Suprapubic skin (tissue), 4 donors: ENCODE data around the gene DIAPH3. TPM values are rescaled to one million over a fixed set of nuclear protein-coding genes. Genes with fewer than 3 reads are reported as not detected.

ENCODE experiments used
- DNase-seq, 2 donors: peaks; one replicate each; pipeline ENCODE4 v3.0.0-alpha.2; 2019; ENCODE audit warnings: low spot score in 2 of 2
- H3K27ac ChIP-seq: fragments of 200-600 bp; sonication (generic); one replicate; pipeline ENCODE4 v1.5.1; 2019
- H3K27me3 ChIP-seq: fragments of 200-600 bp; sonication (generic); one replicate; pipeline ENCODE4 v1.5.1; 2019
- H3K36me3 ChIP-seq: fragments of 200-600 bp; sonication (generic); one replicate; pipeline ENCODE4 v1.5.1; 2019
- H3K4me1 ChIP-seq: fragments of 200-600 bp; sonication (generic); one replicate; pipeline ENCODE4 v1.5.1; 2019
- H3K4me3 ChIP-seq: fragments of 200-600 bp; sonication (generic); one replicate; pipeline ENCODE4 v1.5.1; 2019; ENCODE audit warnings: mild to moderate bottlenecking
- H3K9me3 ChIP-seq: fragments of 200-600 bp; sonication (generic); one replicate; pipeline ENCODE4 v1.5.1; 2019
- EP300 ChIP-seq: sonication (generic); formaldehyde crosslinking; IDR thresholded peaks from one replicate; pipeline ENCODE4 v1.6.1; 2017; ENCODE audit warnings: antibody characterized with exemption
- POLR2A ChIP-seq, 2 donors: fragments of 450-650 bp; IDR thresholded peaks; one replicate each; pipeline ENCODE4 v1.6.1; 2017; ENCODE audit warnings: antibody characterized with exemption in 2 of 2, mild to moderate bottlenecking in 2 of 2, moderate library complexity in 2 of 2
- POLR2AphosphoS5 ChIP-seq, 3 donors: sonication (generic); formaldehyde crosslinking; IDR thresholded peaks; one replicate each; pipeline ENCODE4 v1.6.1; 2017; ENCODE audit warnings: antibody characterized with exemption in 3 of 3
- WGBS: methylation state at CpG from one replicate; pipeline ENCODE4 v1.1.5; 2018; 5-methylcytosine and 5-hydroxymethylcytosine counted together
- total RNA-seq, 4 donors: library from RNA; depleted of rRNA; stranded (reverse); fragments of >200 nt; gene quantifications; one replicate each; pipeline ENCODE4 v1.1.0, GENCODE V29; 2016
- TF ChIP-seq, protein P1 (sequence below), 2 donors: fragments of 200-600 bp in 1 of 2; fragments of 450-650 bp in 1 of 2; sonication (generic) in 1 of 2; IDR thresholded peaks; one replicate each; pipeline ENCODE4 v1.5.1; 2016 to 2019; ENCODE audit warnings: antibody characterized with exemption in 2 of 2, mild to moderate bottlenecking in 1 of 2, moderate library complexity in 1 of 2

The DIAPH3 gene
- total RNA-seq, 4 donors from 2014 or later: 0.93 to 3.0 (median 2.3) TPM

DNA sequence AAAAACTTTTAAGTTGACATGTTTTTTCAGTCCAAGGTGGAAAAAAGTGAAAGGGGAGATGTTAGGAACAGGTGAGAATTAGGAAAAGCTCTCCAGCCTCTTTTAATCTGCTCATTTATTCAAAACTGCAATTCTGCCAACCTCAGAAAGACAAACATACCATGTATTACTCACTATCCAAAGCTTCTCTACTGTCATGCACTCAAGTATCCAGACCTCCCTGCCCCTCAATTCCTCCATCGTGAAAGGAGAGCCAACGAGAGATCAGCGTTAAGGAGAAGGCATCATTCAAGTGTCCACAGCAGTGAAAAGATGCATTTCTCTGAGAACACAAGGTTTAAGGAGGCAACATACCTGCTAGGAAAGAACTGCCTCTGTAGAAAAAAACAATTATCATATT is 24.5 kb downstream of the DIAPH3 start:
- no peaks in the 10 kb centered on the region for H3K4me1 ChIP-seq
- no peak overlapping the region for H3K27ac ChIP-seq
- no peak for TF ChIP-seq POLR2A (IDR thresholded peaks at IDR 0.05)
- TF ChIP-seq POLR2AphosphoS5 (IDR thresholded peaks at IDR 0.05): no peak
- TF ChIP-seq, protein P1, sequence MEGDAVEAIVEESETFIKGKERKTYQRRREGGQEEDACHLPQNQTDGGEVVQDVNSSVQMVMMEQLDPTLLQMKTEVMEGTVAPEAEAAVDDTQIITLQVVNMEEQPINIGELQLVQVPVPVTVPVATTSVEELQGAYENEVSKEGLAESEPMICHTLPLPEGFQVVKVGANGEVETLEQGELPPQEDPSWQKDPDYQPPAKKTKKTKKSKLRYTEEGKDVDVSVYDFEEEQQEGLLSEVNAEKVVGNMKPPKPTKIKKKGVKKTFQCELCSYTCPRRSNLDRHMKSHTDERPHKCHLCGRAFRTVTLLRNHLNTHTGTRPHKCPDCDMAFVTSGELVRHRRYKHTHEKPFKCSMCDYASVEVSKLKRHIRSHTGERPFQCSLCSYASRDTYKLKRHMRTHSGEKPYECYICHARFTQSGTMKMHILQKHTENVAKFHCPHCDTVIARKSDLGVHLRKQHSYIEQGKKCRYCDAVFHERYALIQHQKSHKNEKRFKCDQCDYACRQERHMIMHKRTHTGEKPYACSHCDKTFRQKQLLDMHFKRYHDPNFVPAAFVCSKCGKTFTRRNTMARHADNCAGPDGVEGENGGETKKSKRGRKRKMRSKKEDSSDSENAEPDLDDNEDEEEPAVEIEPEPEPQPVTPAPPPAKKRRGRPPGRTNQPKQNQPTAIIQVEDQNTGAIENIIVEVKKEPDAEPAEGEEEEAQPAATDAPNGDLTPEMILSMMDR (IDR thresholded peaks at IDR 0.05): no peak
- no peak for TF ChIP-seq EP300
- no peaks in the 10 kb centered on the region for H3K36me3 ChIP-seq
- WGBS: 90% methylated on average over 3 of the region's 3 CpGs
- no peaks in the 10 kb centered on the region for H3K9me3 ChIP-seq
- no peak overlapping the region for H3K4me3 ChIP-seq
- no peak for DNase-seq
- H3K27me3 ChIP-seq: no peaks in the 10 kb centered on the region

DNA sequence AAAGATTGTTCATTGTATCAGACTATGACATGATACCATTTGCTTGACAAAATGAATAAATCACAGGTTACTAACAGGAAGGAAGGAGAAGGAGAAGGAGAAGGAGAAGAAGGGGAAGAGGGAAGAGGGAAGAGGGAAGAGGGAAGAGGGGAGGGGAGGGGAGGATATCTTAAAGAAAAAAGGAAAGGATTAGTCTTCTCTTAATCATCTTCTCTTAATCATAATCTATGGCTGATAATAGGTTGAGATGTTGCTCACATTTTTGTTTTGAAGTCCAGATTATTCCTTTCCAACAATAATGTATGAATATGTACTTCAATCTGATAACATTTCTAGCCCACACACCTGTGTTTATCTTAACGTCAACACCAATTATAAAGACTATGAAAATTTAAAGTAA is 25.1 kb downstream of the DIAPH3 start:
- Histone ChIP-seq H3K4me3 (no peak overlapping the region), H3K36me3 (no peaks in the 10 kb centered on the region), H3K27me3 (no peaks in the 10 kb centered on the region), H3K9me3 (no peaks in the 10 kb centered on the region), H3K4me1 (no peaks in the 10 kb centered on the region), H3K27ac (no peak overlapping the region)
- 64% methylated on average over 1 of the region's 1 CpG for WGBS
- no peak for DNase-seq
- TF ChIP-seq, protein P1 (IDR thresholded peaks at IDR 0.05): no peak
- TF ChIP-seq POLR2A (IDR thresholded peaks at IDR 0.05) (no peak), EP300 (no peak), POLR2AphosphoS5 (IDR thresholded peaks at IDR 0.05) (no peak)

DNA sequence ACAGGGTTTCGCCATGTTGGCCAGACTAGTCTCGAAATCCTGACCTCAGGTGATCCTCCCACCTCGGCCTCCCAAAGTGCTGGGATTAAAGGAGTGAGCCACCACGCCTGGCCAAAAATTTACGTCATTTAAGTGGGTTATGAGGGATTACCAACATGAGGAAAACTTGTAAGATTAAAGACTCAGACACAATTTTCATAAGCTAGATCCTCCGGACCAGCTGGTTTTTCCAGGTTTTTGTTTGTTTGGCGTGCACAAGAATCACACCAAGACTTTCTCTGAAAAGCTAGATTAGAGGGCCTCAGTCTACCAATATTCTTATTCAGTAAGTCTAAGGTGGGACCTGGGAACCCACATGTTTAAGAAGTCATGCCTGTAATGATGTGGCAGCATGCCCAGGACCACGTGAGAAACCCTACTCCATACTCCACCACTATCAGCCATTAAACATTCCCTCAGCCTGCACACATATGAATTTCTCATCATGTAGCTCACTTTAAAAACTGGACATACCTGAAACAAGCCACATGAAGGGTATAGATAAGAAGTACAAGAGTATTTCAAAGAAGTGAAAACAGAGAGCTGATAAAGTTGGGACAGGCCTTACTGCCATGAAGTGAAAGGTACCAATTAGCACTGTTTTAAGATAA is 25.7 kb downstream of the DIAPH3 start:
- H3K9me3 ChIP-seq: no peaks in the 10 kb centered on the region
- DNase-seq: no peak
- H3K4me1 ChIP-seq: no peaks in the 10 kb centered on the region
- no peaks in the 10 kb centered on the region for H3K27me3 ChIP-seq
- no peak overlapping the region for H3K27ac ChIP-seq
- WGBS: 93% methylated on average over 8 of the region's 8 CpGs
- H3K4me3 ChIP-seq: no peak overlapping the region
- TF ChIP-seq, protein P1 (IDR thresholded peaks at IDR 0.05): no peak
- TF ChIP-seq POLR2AphosphoS5 (IDR thresholded peaks at IDR 0.05): no peak
- TF ChIP-seq EP300: no peak
- no peak for TF ChIP-seq POLR2A (IDR thresholded peaks at IDR 0.05)
- H3K36me3 ChIP-seq: no peaks in the 10 kb centered on the region

DNA sequence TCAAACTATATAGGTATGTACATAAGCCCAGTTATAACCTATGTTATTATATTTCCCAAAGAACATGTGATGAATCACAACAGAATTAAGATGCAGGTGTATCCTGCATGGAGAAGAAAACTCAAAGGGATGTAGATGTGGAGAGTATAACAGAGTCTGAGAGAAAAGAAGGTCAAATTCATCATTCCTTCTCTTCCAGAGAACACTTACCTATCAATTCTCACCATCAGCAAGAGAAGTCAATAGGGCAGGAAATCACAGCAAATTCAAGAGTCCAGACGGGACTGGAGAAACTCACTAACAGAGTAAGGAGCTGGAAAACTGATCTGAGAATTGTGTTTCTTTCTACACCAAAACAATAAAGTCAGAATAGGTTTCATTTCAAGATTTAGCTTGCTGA is 28.4 kb downstream of the DIAPH3 start:
- Histone ChIP-seq H3K27me3 (no peaks in the 10 kb centered on the region), H3K4me3 (no peak overlapping the region), H3K27ac (no peak overlapping the region), H3K4me1 (no peaks in the 10 kb centered on the region), H3K36me3 (no peaks in the 10 kb centered on the region), H3K9me3 (no peaks in the 10 kb centered on the region)
- DNase-seq: no peak
- WGBS: 59% methylated on average over 1 of the region's 1 CpG
- TF ChIP-seq, protein P1 (IDR thresholded peaks at IDR 0.05): no peak

DNA sequence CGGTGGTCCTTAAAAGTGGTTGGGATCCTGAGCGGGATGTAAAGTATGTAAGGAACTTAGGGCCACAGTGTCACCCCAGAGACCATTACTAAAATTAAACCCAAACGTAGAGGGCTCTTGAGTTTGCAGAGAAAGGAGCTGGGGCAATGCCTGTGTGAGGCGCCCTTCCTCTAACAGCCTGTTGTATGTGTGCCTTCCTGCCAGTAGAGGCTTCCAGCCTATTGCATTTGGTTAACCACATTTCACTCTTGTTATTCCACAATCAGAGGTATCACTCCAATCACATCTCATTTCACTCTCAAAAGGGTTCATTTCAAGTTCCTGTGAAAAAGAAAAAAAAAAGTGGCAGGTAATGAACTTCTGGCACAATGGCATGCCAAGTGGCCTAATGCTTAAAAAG is 29.4 kb downstream of the DIAPH3 start:
- DNase-seq: no peak
- Histone ChIP-seq H3K27me3 (no peaks in the 10 kb centered on the region), H3K36me3 (no peaks in the 10 kb centered on the region), H3K27ac (no peak overlapping the region), H3K9me3 (no peaks in the 10 kb centered on the region), H3K4me1 (no peaks in the 10 kb centered on the region), H3K4me3 (no peak overlapping the region)
- TF ChIP-seq EP300: no peak
- no peak for TF ChIP-seq POLR2A (IDR thresholded peaks at IDR 0.05)
- 82% methylated on average over 4 of the region's 4 CpGs for WGBS

DNA sequence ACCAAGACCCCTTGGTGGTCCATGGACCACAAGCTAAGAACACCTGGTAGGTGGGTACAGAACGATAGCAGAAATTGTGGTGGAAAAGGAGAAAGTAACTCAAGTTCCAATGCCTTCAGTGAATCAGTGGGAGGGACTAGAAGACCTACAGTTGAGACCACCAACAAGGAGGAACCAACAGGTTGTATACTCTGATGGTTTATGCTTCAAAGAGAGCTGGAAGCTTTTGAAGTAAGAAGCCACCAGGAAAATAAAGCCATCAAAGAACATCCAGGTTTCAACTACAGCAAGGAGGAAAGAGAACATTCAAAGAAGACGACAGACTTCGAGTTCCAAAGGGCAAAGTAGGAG is 42.4 kb downstream of the DIAPH3 start:
- WGBS: 85% methylated on average over 3 of the region's 3 CpGs
- TF ChIP-seq, protein P1 (IDR thresholded peaks at IDR 0.05): no peak
- TF ChIP-seq EP300 (no peak), POLR2A (IDR thresholded peaks at IDR 0.05) (no peak), POLR2AphosphoS5 (IDR thresholded peaks at IDR 0.05) (no peak)

More for the DNA sequence above, 42.4 kb downstream of the DIAPH3 start:
- Histone ChIP-seq H3K27ac (no peak overlapping the region), H3K36me3 (no peaks in the 10 kb centered on the region), H3K4me3 (no peak overlapping the region), H3K9me3 (no peaks in the 10 kb centered on the region), H3K4me1 (no peaks in the 10 kb centered on the region), H3K27me3 (no peaks in the 10 kb centered on the region)
- no peak for DNase-seq
